T-helper 1 cell (primary cell): ENCODE results near the gene BAD.

Experiments
- DNase-seq, 5 donors: peaks; one replicate each; pipeline ENCODE4 v3.0.0-alpha.2; 2012 to 2020

Gene BAD

DNA sequence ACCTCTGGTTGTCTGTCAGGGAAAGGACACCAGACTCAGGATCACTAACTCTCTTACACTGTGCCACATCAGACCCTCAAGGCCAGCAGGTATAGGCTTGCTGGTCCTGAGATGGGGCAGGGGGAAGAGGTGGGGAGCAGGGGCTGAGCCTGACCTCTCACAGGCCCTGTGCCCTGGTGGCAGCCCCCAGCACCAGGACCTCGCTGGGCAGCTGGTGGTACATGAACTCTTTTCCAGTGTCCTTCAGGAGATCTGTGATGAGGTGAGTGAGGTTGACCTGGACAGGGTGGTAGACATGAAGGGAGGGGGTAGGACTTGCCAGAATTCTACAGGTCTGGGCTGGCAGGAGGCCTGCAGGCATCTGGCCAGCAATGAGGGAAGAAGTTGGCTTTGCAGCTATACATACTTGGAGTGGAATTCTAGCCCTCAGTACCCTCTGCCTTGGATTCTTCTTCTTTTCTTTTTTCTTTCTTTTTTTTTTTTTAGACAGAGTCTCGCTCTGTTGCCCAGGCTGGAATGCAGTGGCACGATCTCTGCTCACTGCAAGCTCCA, 57.0 kb downstream of the BAD start:
- DNase-seq, result no peak

DNA sequence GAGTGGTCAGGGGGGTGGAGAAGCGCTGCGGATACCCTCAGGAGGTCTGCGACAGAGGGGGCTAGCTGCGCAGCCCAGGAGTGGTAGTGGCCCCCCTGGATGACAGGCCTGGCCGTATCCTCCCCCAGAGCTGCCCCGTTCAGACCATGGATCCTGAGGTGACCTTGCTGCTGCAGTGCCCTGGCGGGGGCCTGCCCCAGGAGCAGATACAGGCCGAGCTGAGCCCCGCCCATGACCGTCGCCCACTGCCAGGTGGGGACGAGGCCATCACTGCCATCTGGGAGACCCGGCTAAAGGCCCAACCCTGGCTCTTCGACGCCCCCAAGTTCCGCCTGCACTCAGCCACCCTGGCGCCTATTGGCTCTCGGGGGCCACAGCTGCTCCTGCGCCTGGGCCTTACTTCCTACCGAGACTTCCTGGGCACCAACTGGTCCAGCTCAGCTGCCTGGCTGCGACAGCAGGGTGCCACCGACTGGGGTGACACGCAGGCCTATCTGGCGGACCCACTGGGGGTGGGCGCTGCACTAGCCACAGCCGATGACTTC, 57.9 kb downstream of the BAD start:
- peak in 2 of 5 donors; percentile 56 to 78 for DNase-seq

DNA sequence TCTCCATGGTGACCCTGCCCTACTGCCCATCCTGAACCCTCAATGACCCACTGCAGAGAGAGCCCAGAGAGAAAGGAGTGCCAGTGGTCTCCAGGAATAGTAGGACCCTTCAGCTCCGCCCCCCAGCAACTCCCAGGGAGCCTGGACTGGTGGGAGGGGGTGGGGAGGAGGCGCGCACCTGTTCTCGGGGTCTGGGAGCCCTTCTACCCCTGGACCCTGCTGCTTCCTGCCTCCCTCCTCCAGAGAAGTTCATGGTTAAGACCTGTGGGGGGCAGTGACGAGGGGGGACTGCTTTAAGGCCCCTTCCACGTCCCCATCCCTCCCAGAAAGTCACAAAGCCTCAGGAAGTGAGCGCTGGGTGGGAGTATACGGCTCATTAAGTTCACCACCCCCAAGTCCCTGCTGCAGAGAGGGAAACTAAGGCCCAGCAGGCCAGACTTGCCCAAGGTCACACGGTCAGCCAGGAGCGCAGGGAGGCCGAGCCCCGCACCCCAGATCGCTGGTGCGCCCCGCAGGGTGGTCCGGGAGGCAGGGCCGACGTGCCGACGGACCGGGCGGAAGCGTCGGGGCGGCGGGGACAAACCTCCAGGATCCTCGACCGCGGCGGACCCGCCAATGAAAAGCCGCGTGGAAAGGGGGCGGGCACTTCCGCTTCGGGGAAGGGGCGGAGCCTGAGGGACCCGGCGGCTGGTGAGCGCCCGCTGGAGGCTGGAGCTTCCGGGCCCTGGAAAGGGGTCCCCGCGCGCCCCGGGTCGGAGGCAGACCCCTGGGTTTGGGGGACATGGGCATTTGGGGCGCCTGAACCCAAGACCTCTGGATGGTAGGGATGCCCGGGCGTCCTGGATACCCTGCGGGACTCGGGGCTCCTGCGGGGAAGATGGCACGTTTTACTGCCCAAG, 58.6 kb downstream of the BAD start, which contains the start of the genes NUDT22 and TRPT1:
NUDT22 (plus strand) TSS at position 667 of the 899 bp plus-strand sequence. CDS start 379 bp downstream, outside the sequence.
TRPT1 (minus strand) TSS at position 579 of the 899 bp plus-strand sequence; CDS start at position 253, 326 bp downstream.
- peak; percentile 75 to 90 (median 86) for DNase-seq

DNA sequence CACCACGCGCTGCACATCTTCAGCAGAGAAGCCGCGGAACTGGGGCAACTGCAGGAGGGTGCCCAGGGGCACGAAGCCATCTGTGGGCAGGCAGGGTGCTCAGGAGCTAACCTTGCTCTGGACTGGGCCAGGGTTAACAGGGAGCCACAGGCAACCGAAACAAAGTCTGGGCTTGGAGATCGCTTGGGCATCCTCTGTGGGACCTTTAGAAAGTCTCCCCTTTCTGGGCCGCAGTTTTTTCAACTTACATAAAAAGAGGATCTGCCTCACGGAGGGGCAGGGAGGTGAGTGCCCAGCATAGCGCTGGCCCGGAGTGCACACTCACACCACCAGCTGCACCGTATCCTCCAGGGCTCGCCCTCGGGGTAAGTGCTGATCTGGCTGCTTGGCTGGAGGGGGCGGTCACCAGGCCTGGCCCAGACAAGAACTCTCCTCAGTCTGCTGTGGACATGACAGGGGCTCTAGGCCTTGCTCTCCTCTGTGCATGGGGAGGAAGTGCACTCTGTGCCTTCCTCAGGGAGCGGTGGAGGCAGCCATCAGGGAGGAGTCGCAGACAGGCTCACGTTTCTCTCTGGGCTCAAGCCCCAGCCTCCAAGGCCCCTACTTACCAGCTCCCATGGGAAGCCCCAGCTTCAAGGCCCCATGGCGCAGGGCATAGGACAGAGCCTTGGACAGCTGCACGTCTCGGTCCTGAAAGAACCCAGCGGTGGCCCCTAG, 59.4 kb downstream of the BAD start:
- DNase-seq, result no peak

DNA sequence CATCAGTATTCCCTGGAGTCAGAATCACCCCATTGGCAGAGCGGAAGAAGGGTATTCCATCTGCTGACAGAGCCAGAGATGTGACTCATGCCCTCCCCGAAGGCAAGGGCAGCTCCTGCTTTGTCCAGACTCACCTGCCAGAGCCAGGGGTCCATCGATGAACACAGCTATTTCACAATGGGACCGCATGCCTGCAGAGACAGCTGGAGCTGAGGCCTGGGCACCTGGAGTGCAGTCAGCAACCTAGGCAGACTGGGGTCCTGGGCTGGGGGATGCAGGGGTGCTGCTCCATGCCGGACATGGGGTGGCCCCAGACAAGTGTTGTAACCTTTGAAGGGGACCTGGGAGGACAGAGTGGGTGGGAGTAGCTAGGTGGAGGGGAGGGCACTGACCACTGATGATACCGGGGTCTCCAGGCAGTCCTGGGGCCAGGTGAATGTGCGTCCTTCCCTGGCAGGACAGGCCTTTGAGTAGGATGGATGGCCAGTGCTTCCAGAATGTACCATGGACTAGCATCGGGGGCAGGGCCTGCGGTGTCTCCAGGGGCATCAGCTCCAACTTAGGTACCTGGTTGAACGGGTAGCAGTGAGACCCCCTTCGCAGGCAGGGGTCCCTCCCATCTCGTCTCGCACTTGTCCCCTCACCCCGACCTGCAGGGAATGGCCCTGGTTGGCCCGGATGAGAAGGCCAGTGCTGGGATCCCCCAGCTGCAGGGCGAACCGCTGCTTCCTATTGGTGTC, 60.1 kb downstream of the BAD start:
- no peak for DNase-seq

DNA sequence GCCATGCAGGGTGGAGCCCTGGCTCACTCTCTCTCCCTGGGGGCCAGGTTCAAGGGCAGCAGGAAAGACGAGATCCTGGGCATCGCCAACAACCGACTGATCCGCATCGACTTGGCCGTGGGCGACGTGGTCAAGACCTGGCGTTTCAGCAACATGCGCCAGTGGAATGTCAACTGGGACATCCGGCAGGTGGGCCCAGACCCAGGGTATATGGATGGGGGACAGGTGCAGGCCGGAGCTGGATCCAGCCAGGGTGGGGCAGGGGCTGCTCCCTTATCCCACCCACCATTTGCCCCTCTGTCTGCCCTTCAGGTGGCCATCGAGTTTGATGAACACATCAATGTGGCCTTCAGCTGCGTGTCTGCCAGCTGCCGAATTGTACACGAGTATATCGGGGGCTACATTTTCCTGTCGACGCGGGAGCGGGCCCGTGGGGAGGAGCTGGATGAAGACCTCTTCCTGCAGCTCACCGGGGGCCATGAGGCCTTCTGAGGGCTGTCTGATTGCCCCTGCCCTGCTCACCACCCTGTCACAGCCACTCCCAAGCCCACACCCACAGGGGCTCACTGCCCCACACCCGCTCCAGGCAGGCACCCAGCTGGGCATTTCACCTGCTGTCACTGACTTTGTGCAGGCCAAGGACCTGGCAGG, 61.3 kb downstream of the BAD start:
- no peak for DNase-seq

DNA sequence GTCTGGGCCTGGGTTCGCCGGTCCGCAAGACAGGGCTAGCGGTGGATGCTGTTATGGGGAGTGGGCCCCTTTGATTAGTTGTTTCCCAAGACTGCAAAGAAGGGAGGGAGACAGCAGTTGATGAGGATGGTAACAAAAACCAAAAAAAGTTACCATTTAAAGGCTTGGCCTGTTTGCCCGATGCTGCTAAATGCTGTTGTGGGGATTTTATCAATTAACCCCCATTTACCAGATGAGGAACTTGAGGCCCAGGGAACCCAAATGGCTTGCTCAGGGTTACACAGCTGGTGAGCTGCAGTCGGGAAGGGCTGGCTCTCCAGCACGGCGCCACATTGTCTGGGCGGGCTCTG, 61.8 kb downstream of the BAD start:
- DNase-seq, result no peak

DNA sequence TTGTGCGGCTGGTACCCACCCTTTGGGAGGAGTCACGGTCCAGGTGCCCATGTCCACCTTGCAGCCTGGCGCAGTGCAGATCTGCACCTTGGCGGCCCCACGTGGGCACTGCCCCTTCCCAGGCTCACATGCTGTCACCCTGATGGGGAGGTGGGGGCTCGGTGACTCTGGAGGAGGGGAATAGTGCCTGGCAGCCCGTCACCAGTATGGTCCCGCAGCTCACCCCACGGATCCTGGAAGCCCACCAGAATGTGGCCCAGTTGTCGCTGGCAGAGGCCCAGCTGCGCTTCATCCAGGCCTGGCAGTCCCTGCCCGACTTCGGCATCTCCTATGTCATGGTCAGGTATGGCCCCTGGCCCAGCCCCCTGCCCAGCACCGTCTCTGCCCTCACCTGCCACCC, 63.7 kb downstream of the BAD start:
- DNase-seq, result no peak

DNA sequence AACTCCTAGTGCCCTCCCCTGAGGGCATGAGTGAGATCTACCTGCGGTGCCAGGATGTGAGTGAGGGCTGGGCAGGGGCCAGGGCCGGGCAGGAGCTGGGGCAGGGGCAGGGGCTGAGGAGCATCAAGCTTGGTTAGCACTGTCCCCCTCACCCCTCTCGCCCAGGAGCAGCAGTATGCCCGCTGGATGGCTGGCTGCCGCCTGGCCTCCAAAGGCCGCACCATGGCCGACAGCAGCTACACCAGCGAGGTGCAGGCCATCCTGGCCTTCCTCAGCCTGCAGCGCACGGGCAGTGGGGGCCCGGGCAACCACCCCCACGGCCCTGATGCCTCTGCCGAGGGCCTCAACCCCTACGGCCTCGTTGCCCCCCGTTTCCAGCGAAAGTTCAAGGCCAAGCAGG, 64.2 kb downstream of the BAD start:
- no peak for DNase-seq
